ENCODE results near the gene CTXND1. TPM values are rescaled to one million over a fixed set of nuclear protein-coding genes. Genes with fewer than 3 reads are reported as not detected.
A peak's percentile ranks its signal among the peaks of the same experiment; 100 is the strongest.

The CTXND1 gene
- total RNA-seq, 1 donor from 2014 or later, result 0.49 TPM

DNA sequence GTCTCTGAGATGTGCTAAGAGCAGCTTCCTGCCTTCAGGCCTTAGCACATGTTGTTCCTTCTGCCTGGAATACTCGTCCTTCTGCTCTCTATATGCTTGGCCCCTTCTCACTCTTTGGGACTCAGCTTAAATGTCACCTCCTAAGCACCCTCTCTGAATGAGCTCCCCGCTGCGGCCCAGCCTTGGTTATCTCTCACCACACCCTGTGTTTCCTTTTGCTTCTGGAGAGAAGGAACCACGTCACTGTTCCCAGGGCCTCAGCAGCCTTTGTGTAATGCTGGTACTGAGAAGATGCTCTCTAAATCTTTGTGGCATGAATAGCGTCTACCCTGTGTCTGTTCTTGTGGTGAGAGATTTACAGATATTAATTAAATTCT, 97.0 kb downstream of the CTXND1 start:
- Histone ChIP-seq H3K27ac (peak overlapping the region; percentile 11), H3K4me3 (no peak overlapping the region), H3K9me3 (no peaks in the 10 kb centered on the region), H3K27me3 (no peaks in the 10 kb centered on the region), H3K4me1 (peaks cover 24% of the 10 kb centered on the region), H3K36me3 (peaks cover 0 to 8% of the 10 kb centered on the region in 2 donors)
- TF ChIP-seq POLR2AphosphoS5 (IDR thresholded peaks at IDR 0.05; ENCODE audit: insufficient read depth in 1 of 2, low read depth in 1 of 2) (no peak), POLR2A (IDR thresholded peaks at IDR 0.05) (no peak)
- TF ChIP-seq, protein P1, sequence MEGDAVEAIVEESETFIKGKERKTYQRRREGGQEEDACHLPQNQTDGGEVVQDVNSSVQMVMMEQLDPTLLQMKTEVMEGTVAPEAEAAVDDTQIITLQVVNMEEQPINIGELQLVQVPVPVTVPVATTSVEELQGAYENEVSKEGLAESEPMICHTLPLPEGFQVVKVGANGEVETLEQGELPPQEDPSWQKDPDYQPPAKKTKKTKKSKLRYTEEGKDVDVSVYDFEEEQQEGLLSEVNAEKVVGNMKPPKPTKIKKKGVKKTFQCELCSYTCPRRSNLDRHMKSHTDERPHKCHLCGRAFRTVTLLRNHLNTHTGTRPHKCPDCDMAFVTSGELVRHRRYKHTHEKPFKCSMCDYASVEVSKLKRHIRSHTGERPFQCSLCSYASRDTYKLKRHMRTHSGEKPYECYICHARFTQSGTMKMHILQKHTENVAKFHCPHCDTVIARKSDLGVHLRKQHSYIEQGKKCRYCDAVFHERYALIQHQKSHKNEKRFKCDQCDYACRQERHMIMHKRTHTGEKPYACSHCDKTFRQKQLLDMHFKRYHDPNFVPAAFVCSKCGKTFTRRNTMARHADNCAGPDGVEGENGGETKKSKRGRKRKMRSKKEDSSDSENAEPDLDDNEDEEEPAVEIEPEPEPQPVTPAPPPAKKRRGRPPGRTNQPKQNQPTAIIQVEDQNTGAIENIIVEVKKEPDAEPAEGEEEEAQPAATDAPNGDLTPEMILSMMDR (IDR thresholded peaks at IDR 0.05), result no peak
- intact Hi-C loops (cut with DNase I), result loop anchor here (10.0 kb wide), 1 partner anchor 70 kb away; no protein-coding TSS in a partner anchor
- no peak for DNase-seq (ENCODE audit: extremely low spot score in 2 of 2)

DNA sequence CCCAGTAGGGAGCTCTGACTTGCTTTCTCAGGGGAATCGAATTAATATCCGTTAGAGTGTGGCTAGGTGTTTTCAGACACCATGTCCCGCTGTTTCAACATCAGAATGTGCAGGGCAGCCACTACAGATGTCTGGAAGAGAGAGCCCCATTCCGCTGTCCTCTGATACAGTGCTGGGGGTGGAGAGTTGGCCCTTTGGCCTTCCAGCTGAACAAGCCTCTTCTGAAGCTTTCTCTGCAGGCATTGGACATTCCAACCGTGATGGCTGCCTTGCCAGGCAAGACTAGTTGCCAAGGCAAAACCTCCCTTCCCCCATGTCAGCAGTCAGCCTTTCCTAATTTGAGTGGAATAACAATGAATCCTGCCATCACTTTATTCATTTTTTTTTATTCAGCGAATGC, 97.7 kb downstream of the CTXND1 start:
- Histone ChIP-seq H3K27ac (peak overlapping the region; percentile 11), H3K4me3 (no peak overlapping the region), H3K27me3 (no peaks in the 10 kb centered on the region), H3K9me3 (no peaks in the 10 kb centered on the region), H3K36me3 (peaks cover 0 to 8% of the 10 kb centered on the region in 2 donors), H3K4me1 (peaks cover 24% of the 10 kb centered on the region)
- no peak for DNase-seq (ENCODE audit: extremely low spot score in 2 of 2)
- no peak for TF ChIP-seq POLR2A (IDR thresholded peaks at IDR 0.05)
- TF ChIP-seq, protein P1 (IDR thresholded peaks at IDR 0.05), result no peak
- intact Hi-C loops (cut with DNase I), result loop anchor here (5.0 to 10.0 kb wide), 2 partner anchors 70 to 97 kb away; partner anchors contain the start of gene ZFAND6

DNA sequence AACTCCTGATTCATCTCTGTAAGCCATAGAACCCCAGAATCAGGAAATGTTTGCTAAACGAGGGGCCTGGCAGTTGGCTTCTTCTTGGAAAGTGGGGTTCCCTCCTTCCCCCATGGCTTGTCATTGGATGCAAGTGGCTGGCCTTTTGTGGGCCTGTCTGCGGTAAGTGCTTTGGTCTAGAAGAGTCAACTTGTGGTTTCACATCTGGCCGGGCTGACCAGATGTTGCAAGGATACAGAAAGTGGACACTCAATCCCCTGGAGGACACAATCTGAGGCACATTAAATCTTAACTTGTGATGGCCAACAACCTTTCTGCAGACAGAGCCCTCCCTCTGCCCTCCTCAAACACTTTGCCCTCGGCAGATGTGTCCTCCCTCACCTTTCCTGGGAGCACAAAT, 98.1 kb downstream of the CTXND1 start:
- no peaks in the 10 kb centered on the region for H3K9me3 ChIP-seq
- peak overlapping the region; percentile 87 for H3K27ac ChIP-seq
- TF ChIP-seq POLR2AphosphoS5 (IDR thresholded peaks at IDR 0.05; ENCODE audit: insufficient read depth in 1 of 2, low read depth in 1 of 2) (no peak), POLR2A (IDR thresholded peaks at IDR 0.05) (no peak)
- TF ChIP-seq, protein P1 (IDR thresholded peaks at IDR 0.05), result no peak
- intact Hi-C loops (cut with DNase I), result loop anchor here (5.0 to 10.0 kb wide), 2 partner anchors 69 to 97 kb away; partner anchors contain the start of gene ZFAND6
- H3K4me1 ChIP-seq, result peaks cover 24% of the 10 kb centered on the region
- H3K27me3 ChIP-seq, result no peaks in the 10 kb centered on the region
- peaks cover 0 to 8% of the 10 kb centered on the region in 2 donors for H3K36me3 ChIP-seq
- no peak for DNase-seq (ENCODE audit: extremely low spot score in 2 of 2)
- H3K4me3 ChIP-seq, result peak overlapping the region in 1 of 2 donors; percentile 72

GRCh38 chr15:80152896-80153876, 98.8 kb downstream of the CTXND1 start, which contains the start of gene FAH:
FAH (plus strand) TSS chr15:80152999; CDS start chr15:80153055, 56 bp downstream.
- Histone ChIP-seq H3K4me1 (peaks cover 24% of the 10 kb centered on the region), H3K36me3 (peaks cover 0 to 2% of the 10 kb centered on the region in 2 donors), H3K4me3 (peak within 1 kb of the TSS; percentile 72 to 91), H3K27ac (peak within 1 kb of the TSS; percentile 87), H3K9me3 (no peaks in the 10 kb centered on the region), H3K27me3 (no peaks in the 10 kb centered on the region)
- TF ChIP-seq POLR2AphosphoS5 (IDR thresholded peaks at IDR 0.05; ENCODE audit: insufficient read depth in 1 of 2, low read depth in 1 of 2), result peak in 1 of 2 donors; percentile 39
- no peak for TF ChIP-seq POLR2A (IDR thresholded peaks at IDR 0.05)
- TF ChIP-seq, protein P1 (IDR thresholded peaks at IDR 0.05), result no peak
- DNase-seq (ENCODE audit: extremely low spot score in 2 of 2), result no peak
- intact Hi-C loops (cut with DNase I), result loop anchor here (5.0 to 10.0 kb wide), 2 partner anchors 68 to 96 kb away; partner anchors contain the start of gene ZFAND6
